Muscle of leg (tissue), 16 donors: Measurements from ENCODE around the gene ETFA. TPM values are rescaled to one million over a fixed set of nuclear protein-coding genes. Genes with fewer than 3 reads are reported as not detected.
A peak's percentile ranks its signal among the peaks of the same experiment; 100 is the strongest.

ENCODE experiments used
- DNase-seq: peaks from one replicate; pipeline ENCODE4 v3.0.0; 2013
- H3K27ac ChIP-seq: one replicate; pipeline ENCODE4 v1.5.1; 2013; ENCODE audit warnings: mild to moderate bottlenecking, low read length, control low read depth
- H3K27me3 ChIP-seq: one replicate; pipeline ENCODE4 v1.6.1; 2013; ENCODE audit warnings: low read length; ENCODE audit not compliant: control insufficient read depth, insufficient read depth
- H3K36me3 ChIP-seq: one replicate; pipeline ENCODE4 v1.6.1; 2013; ENCODE audit warnings: low read length; ENCODE audit not compliant: control insufficient read depth, insufficient read depth
- H3K4me1 ChIP-seq: one replicate; pipeline ENCODE4 v1.6.1; 2013; ENCODE audit warnings: low read length; ENCODE audit not compliant: control insufficient read depth, insufficient read depth
- H3K4me3 ChIP-seq: one replicate; pipeline ENCODE4 v1.5.1; 2013; ENCODE audit warnings: low read length, control low read depth
- H3K9me3 ChIP-seq: replicated peaks from 2 replicates; pipeline ENCODE4 v1.6.1; 2013; ENCODE audit warnings: low read depth, low read length; ENCODE audit not compliant: control insufficient read depth
- WGBS: methylation state at CpG from one replicate; pipeline ENCODE4 v1.1.5; 2013; ENCODE audit warnings: missing lambda C conversion rate; ENCODE audit not compliant: insufficient coverage; 5-methylcytosine and 5-hydroxymethylcytosine counted together
- long read RNA-seq, 11 donors: transcript quantifications; one replicate each; lab custom pipeline, GENCODE V29; 2026
- polyA plus RNA-seq, 8 donors: library from polyadenylated mRNA; unstranded; fragments of 120-200 nt; gene quantifications; one replicate each; pipeline versions ENCODE4 v1.2.1 to v1.2.3, GENCODE V29; 2013; ENCODE audit warnings: inconsistent platforms in 1 of 8, low replicate concordance in 1 of 8; ENCODE audit not compliant: insufficient read length in 8 of 8, insufficient read depth in 1 of 8
- total RNA-seq: library from RNA; stranded (reverse); fragments of 120-200 nt; gene quantifications from one replicate; pipeline ENCODE4 v1.2.4, GENCODE V29; 2013

The ETFA gene
- total RNA-seq = 125 TPM
- 100 to 1,000 TPM; 112 to 141 (median 119) TPM for polyA plus RNA-seq
- long read RNA-seq, donor 1, transcript ETFA-202 (11 exons, 1,346 nt) = minor isoform, 6 of 30 reads
- long read RNA-seq, donor 1, transcript ETFA-203 (12 exons, 2,287 nt) = minor isoform, 7 of 30 reads
- long read RNA-seq, donor 1, transcript ETFA-212 (2 exons, 650 nt) = major isoform, 9 of 30 reads
- long read RNA-seq, donor 1, partial matches to known transcripts = 6 of 30 reads
- long read RNA-seq, donor 1, other reads (novel, unspliced or antisense) = 0 of 30 reads
- long read RNA-seq, donor 2, partial matches to known transcripts = 0 of 5 reads
- long read RNA-seq, donor 2, other reads (novel, unspliced or antisense) = 0 of 5 reads
- long read RNA-seq, donor 3, transcript ETFA-202 (11 exons, 1,346 nt) = minor isoform, 5 of 54 reads
- long read RNA-seq, donor 3, transcript ETFA-203 (12 exons, 2,287 nt) = major isoform, 33 of 54 reads
- long read RNA-seq, donor 3, transcript ETFA-212 (2 exons, 650 nt) = minor isoform, 13 of 54 reads
- long read RNA-seq, donor 3, partial matches to known transcripts = 0 of 54 reads
- long read RNA-seq, donor 3, other reads (novel, unspliced or antisense) = 0 of 54 reads
- long read RNA-seq, donor 4, transcript ETFA-212 (2 exons, 650 nt) = minor isoform, 12 of 36 reads
- long read RNA-seq, donor 4, transcript ETFA-203 (12 exons, 2,287 nt) = major isoform, 18 of 36 reads
- long read RNA-seq, donor 4, partial matches to known transcripts = 0 of 36 reads
- long read RNA-seq, donor 4, other reads (novel, unspliced or antisense) = 0 of 36 reads
- long read RNA-seq, donor 5, transcript ETFA-203 (12 exons, 2,287 nt) = major isoform, 53 of 140 reads
- long read RNA-seq, donor 5, transcript ETFA-212 (2 exons, 650 nt) = minor isoform, 30 of 140 reads
- long read RNA-seq, donor 5, transcript ETFA-202 (11 exons, 1,346 nt) = minor isoform, 21 of 140 reads
- long read RNA-seq, donor 5, partial matches to known transcripts = 33 of 140 reads
- long read RNA-seq, donor 5, other reads (novel, unspliced or antisense) = 0 of 140 reads
- long read RNA-seq, donor 6, transcript ETFA-212 (2 exons, 650 nt) = minor isoform, 29 of 137 reads
- long read RNA-seq, donor 6, transcript ETFA-202 (11 exons, 1,346 nt) = minor isoform, 24 of 137 reads
- long read RNA-seq, donor 6, transcript ETFA-203 (12 exons, 2,287 nt) = major isoform, 46 of 137 reads
- long read RNA-seq, donor 6, partial matches to known transcripts = 31 of 137 reads
- long read RNA-seq, donor 6, other reads (novel, unspliced or antisense) = 0 of 137 reads
- long read RNA-seq, donor 7, transcript ETFA-203 (12 exons, 2,287 nt) = major isoform, 21 of 88 reads
- long read RNA-seq, donor 7, transcript ETFA-212 (2 exons, 650 nt) = minor isoform, 20 of 88 reads
- long read RNA-seq, donor 7, transcript ETFA-202 (11 exons, 1,346 nt) = minor isoform, 8 of 88 reads
- long read RNA-seq, donor 7, partial matches to known transcripts = 37 of 88 reads
- long read RNA-seq, donor 7, other reads (novel, unspliced or antisense) = 0 of 88 reads
- long read RNA-seq, donor 8, transcript ETFA-212 (2 exons, 650 nt) = major isoform, 22 of 61 reads
- long read RNA-seq, donor 8, transcript ETFA-202 (11 exons, 1,346 nt) = minor isoform, 7 of 61 reads
- long read RNA-seq, donor 8, transcript ETFA-203 (12 exons, 2,287 nt) = minor isoform, 19 of 61 reads
- long read RNA-seq, donor 8, partial matches to known transcripts = 11 of 61 reads
- long read RNA-seq, donor 8, other reads (novel, unspliced or antisense) = 0 of 61 reads
- long read RNA-seq, donor 9, transcript ETFA-212 (2 exons, 650 nt) = major isoform, 26 of 82 reads
- long read RNA-seq, donor 9, transcript ETFA-203 (12 exons, 2,287 nt) = minor isoform, 18 of 82 reads
- long read RNA-seq, donor 9, transcript ETFA-202 (11 exons, 1,346 nt) = minor isoform, 7 of 82 reads
- long read RNA-seq, donor 9, partial matches to known transcripts = 29 of 82 reads
- long read RNA-seq, donor 9, other reads (novel, unspliced or antisense) = 0 of 82 reads
- long read RNA-seq, donor 10, transcript ETFA-212 (2 exons, 650 nt) = minor isoform, 22 of 95 reads
- long read RNA-seq, donor 10, transcript ETFA-203 (12 exons, 2,287 nt) = major isoform, 27 of 95 reads
- long read RNA-seq, donor 10, transcript ETFA-202 (11 exons, 1,346 nt) = minor isoform, 7 of 95 reads
- long read RNA-seq, donor 10, partial matches to known transcripts = 35 of 95 reads
- long read RNA-seq, donor 10, other reads (novel, unspliced or antisense) = 0 of 95 reads
- long read RNA-seq, donor 11, transcript ETFA-212 (2 exons, 650 nt) = minor isoform, 14 of 63 reads
- long read RNA-seq, donor 11, transcript ETFA-203 (12 exons, 2,287 nt) = major isoform, 27 of 63 reads
- long read RNA-seq, donor 11, transcript ETFA-202 (11 exons, 1,346 nt) = minor isoform, 5 of 63 reads
- long read RNA-seq, donor 11, partial matches to known transcripts = 15 of 63 reads
- long read RNA-seq, donor 11, other reads (novel, unspliced or antisense) = 0 of 63 reads

GRCh38 chr15:76311100-76311953, at the start of gene ETFA:
Gene ETFA, minus strand, starts transcription at chr15:76311469. Its CDS starts 81 bp downstream, at chr15:76311388.
- under 1% methylated on average over 59 of the region's 60 CpGs for WGBS
- peak within 1 kb of the TSS; percentile 85 for H3K27ac ChIP-seq
- H3K36me3 ChIP-seq = no peaks in the 10 kb centered on the region
- H3K9me3 ChIP-seq = no peaks in the 10 kb centered on the region
- DNase-seq = peak; percentile 99
- H3K4me3 ChIP-seq = peak within 1 kb of the TSS; percentile 87
- H3K4me1 ChIP-seq = peaks cover 6% of the 10 kb centered on the region
- peaks cover 4% of the 10 kb centered on the region for H3K27me3 ChIP-seq

GRCh38 chr15:76360416-76360815, 49.1 kb upstream of the ETFA start:
- Histone ChIP-seq H3K9me3 (no peaks in the 10 kb centered on the region), H3K27ac (no peak overlapping the region), H3K4me1 (peaks cover 2% of the 10 kb centered on the region), H3K27me3 (no peaks in the 10 kb centered on the region), H3K4me3 (no peak overlapping the region), H3K36me3 (no peaks in the 10 kb centered on the region)
- 96% methylated on average over 2 of the region's 3 CpGs for WGBS
- no peak for DNase-seq

- no peak for DNase-seq
- Histone ChIP-seq H3K27me3 (no peaks in the 10 kb centered on the region), H3K27ac (no peak overlapping the region), H3K4me3 (no peak overlapping the region), H3K9me3 (no peaks in the 10 kb centered on the region), H3K4me1 (peaks cover 2% of the 10 kb centered on the region), H3K36me3 (no peaks in the 10 kb centered on the region)
- 75% methylated on average over 3 of the region's 3 CpGs for WGBS
Observed at GRCh38 chr15:76359152-76359551, 47.9 kb upstream of the ETFA start.

GRCh38 chr15:76358453-76358852, 47.2 kb upstream of the ETFA start:
- H3K27ac ChIP-seq = no peak overlapping the region
- no peaks in the 10 kb centered on the region for H3K9me3 ChIP-seq
- no peaks in the 10 kb centered on the region for H3K4me1 ChIP-seq
- DNase-seq = no peak
- H3K36me3 ChIP-seq = no peaks in the 10 kb centered on the region
- no peak overlapping the region for H3K4me3 ChIP-seq
- no peaks in the 10 kb centered on the region for H3K27me3 ChIP-seq
- WGBS = 90% methylated on average over 2 of the region's 3 CpGs

GRCh38 chr15:76354823-76355440, 43.7 kb upstream of the ETFA start:
- Histone ChIP-seq H3K9me3 (no peaks in the 10 kb centered on the region), H3K4me3 (no peak overlapping the region), H3K27me3 (no peaks in the 10 kb centered on the region), H3K27ac (no peak overlapping the region), H3K36me3 (no peaks in the 10 kb centered on the region), H3K4me1 (no peaks in the 10 kb centered on the region)
- no peak for DNase-seq
- no CpG with 5 or more reads among the region's 3 CpGs for WGBS

GRCh38 chr15:76353903-76354302, 42.6 kb upstream of the ETFA start:
- 77% methylated on average over 2 of the region's 10 CpGs for WGBS
- no peaks in the 10 kb centered on the region for H3K36me3 ChIP-seq
- no peak overlapping the region for H3K4me3 ChIP-seq
- no peak for DNase-seq
- no peak overlapping the region for H3K27ac ChIP-seq
- no peaks in the 10 kb centered on the region for H3K4me1 ChIP-seq
- H3K9me3 ChIP-seq = no peaks in the 10 kb centered on the region
- peaks cover under 1% of the 10 kb centered on the region for H3K27me3 ChIP-seq

GRCh38 chr15:76353023-76353577, 41.8 kb upstream of the ETFA start:
- Histone ChIP-seq H3K36me3 (no peaks in the 10 kb centered on the region), H3K4me1 (no peaks in the 10 kb centered on the region), H3K27ac (no peak overlapping the region), H3K4me3 (no peak overlapping the region), H3K27me3 (peaks cover 5% of the 10 kb centered on the region), H3K9me3 (no peaks in the 10 kb centered on the region)
- no CpG with 5 or more reads among the region's 1 CpG for WGBS
- DNase-seq = no peak
